Upper lobe of right lung (tissue), 1 donor: Measurements from ENCODE around the gene CREB3L4. TPM values are rescaled to one million over a fixed set of nuclear protein-coding genes. Genes with fewer than 3 reads are reported as not detected.
A peak's percentile ranks its signal among the peaks of the same experiment; 100 is the strongest.

ENCODE experiments used
- ATAC-seq: fragments of 200-7000 bp; cut with Tn5 transposase; one replicate; pipeline ENCODE4 v1.9.1; 2020; ENCODE audit warnings: mild to moderate bottlenecking, moderate library complexity
- DNase-seq: peaks from one replicate; pipeline ENCODE4 v3.0.0-alpha.2; 2020
- H3K27ac ChIP-seq: fragments of 200-600 bp; one replicate; pipeline ENCODE4 v1.8.0; 2022
- H3K27me3 ChIP-seq: fragments of 200-600 bp; one replicate; pipeline ENCODE4 v1.8.0; 2022; ENCODE audit warnings: mild to moderate bottlenecking
- H3K36me3 ChIP-seq: fragments of 200-600 bp; one replicate; pipeline ENCODE4 v1.8.0; 2022
- H3K4me1 ChIP-seq: fragments of 200-600 bp; one replicate; pipeline ENCODE4 v1.8.0; 2022
- H3K4me3 ChIP-seq: fragments of 200-600 bp; one replicate; pipeline ENCODE4 v1.8.0; 2022; ENCODE audit warnings: mild to moderate bottlenecking
- H3K9me3 ChIP-seq: fragments of 200-600 bp; one replicate; pipeline ENCODE4 v1.8.0; 2022
- intact Hi-C: fragments of 100-400 bp; cut with DNase I; formaldehyde crosslinking; loops from one replicate; pipeline ENCODE4 v1.11.0; 2022
- total RNA-seq: library from RNA; stranded (reverse); fragmentation: NEBNext Ultra II Directional; extraction: Animal tissue kit (Norgen Biotek cat#: 25700); gene quantifications from one replicate; pipeline ENCODE4 v1.2.1, GENCODE V29; 2021
- TF ChIP-seq, protein P1 (sequence below): fragments of 200-600 bp; IDR thresholded peaks from one replicate; pipeline ENCODE4 v1.8.0; 2022; ENCODE audit warnings: antibody characterized with exemption
- donor health status: DM: no; HTN: yes; CAD: no; lungs with severe emphysema.

The CREB3L4 gene
- total RNA-seq, 1 donor from 2014 or later, result 10.5 TPM

DNA sequence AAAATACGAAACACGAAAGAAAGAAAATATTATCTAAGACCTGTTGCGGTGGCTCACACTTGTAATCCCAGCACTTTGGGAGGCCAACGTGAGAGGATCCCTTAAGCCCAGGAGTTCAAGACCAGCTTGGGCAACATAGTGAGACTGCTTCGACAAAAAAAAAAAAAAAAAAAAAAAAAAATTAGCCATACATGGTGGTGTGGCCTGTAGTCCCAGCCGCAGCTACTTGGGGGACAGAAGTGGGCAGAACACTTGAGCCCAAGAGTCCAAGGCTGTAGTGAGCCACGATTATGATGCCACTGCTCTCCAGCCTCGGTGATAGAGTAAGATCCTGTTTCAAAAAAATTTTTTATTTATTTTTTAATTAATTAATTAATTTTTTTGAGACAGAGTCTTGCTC is 19.9 kb downstream of the CREB3L4 start:
- ATAC-seq (no peak), DNase-seq (no peak)
- peak overlapping the region; percentile 76 for H3K27ac ChIP-seq
- no peaks in the 10 kb centered on the region for H3K27me3 ChIP-seq
- no peaks in the 10 kb centered on the region for H3K9me3 ChIP-seq
- intact Hi-C loops, result loop anchor here (5.0 kb wide), 1 partner anchor 190 kb away; no protein-coding TSS in a partner anchor
- peaks cover 22% of the 10 kb centered on the region for H3K36me3 ChIP-seq
- H3K4me1 ChIP-seq, result peaks cover 28% of the 10 kb centered on the region
- TF ChIP-seq, protein P1, sequence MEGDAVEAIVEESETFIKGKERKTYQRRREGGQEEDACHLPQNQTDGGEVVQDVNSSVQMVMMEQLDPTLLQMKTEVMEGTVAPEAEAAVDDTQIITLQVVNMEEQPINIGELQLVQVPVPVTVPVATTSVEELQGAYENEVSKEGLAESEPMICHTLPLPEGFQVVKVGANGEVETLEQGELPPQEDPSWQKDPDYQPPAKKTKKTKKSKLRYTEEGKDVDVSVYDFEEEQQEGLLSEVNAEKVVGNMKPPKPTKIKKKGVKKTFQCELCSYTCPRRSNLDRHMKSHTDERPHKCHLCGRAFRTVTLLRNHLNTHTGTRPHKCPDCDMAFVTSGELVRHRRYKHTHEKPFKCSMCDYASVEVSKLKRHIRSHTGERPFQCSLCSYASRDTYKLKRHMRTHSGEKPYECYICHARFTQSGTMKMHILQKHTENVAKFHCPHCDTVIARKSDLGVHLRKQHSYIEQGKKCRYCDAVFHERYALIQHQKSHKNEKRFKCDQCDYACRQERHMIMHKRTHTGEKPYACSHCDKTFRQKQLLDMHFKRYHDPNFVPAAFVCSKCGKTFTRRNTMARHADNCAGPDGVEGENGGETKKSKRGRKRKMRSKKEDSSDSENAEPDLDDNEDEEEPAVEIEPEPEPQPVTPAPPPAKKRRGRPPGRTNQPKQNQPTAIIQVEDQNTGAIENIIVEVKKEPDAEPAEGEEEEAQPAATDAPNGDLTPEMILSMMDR, result no peak
- H3K4me3 ChIP-seq, result no peak overlapping the region

DNA sequence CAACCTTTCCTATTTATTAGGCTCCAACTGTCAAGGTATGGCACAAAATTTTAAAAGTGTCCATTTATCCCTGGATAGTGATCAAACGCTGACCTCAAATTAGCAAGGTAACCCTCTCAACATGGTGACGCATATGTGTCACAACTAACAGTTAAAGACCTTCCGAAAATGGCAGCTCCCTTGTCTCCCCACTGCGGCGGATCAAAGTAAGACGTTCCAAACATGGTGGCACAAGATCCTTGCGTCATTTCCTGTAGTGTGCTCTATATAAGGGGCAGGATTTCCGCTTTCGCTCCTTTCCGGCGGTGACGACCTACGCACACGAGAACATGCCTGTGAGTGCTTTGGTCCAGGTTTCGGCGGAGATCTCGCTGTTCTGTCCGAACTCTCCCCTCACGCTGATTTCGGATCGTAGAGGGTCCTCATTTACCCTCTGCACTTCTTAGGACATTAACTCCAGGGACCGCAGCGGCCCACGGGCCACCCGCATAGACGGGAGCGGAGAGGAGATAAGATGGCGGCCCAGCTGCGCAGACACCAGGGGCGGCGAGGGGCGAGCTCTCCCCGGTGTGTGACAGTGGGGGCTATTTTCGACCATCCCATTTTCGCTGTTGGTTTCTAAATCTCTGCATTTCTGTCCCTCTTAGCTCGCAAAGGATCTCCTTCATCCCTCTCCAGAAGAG is 22.9 kb downstream of the CREB3L4 start, which contains the start of gene RPS27:
Gene RPS27 (plus strand): TSS at position 295 of the 683 bp plus-strand sequence. CDS start 35 bp downstream, at position 330.
- H3K9me3 ChIP-seq, result no peaks in the 10 kb centered on the region
- H3K4me3 ChIP-seq, result peak within 1 kb of the TSS; percentile 80
- TF ChIP-seq, protein P1, result no peak
- intact Hi-C loops, result no loop called here
- H3K27me3 ChIP-seq, result no peaks in the 10 kb centered on the region
- peak within 1 kb of the TSS; percentile 97 for H3K27ac ChIP-seq
- ATAC-seq (peak; percentile 80), DNase-seq (peak; percentile 87)
- peaks cover 28% of the 10 kb centered on the region for H3K4me1 ChIP-seq
- H3K36me3 ChIP-seq, result peaks cover 39% of the 10 kb centered on the region

DNA sequence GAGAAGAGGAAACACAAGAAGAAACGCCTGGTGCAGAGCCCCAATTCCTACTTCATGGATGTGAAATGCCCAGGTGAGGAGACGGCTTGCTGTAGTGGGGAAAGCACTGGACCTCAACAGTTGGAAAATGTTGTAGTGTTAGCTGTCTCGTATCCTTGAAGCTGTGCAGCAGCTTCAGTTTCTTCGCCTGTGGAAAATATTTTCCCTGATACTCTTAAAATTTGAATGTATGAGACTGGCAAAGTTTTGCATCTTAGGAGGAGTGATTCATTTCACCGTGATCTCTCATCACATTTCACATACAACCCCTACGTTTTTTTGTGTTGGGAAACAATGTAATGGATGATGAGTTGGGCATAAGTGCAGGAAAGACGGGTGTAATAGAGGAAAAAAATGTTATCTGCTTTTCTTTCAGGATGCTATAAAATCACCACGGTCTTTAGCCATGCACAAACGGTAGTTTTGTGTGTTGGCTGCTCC is 23.5 kb downstream of the CREB3L4 start:
- no peak for DNase-seq
- no peak for ATAC-seq
- Histone ChIP-seq H3K9me3 (no peaks in the 10 kb centered on the region), H3K27ac (peak overlapping the region; percentile 97), H3K4me3 (peak overlapping the region; percentile 80), H3K4me1 (peaks cover 28% of the 10 kb centered on the region), H3K36me3 (peaks cover 39% of the 10 kb centered on the region), H3K27me3 (no peaks in the 10 kb centered on the region)
- TF ChIP-seq, protein P1, result no peak
- intact Hi-C loops, result no loop called here

DNA sequence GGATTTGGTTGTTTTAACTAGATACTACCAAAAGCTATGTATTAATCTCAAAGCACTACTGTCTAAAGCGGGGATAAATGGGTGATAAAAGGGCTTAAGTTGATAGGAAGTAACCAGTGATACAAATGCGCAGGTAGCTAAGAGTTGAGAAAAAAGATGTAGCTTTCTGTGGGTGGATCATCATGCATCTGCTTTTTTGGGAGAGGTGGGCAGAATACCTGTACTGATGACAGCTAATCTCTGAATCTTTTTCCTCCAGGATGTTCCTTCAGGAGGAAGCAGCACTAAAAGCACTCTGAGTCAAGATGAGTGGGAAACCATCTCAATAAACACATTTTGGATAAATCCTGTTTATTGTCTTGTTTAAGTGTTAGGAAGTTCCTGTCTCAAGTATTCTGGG is 24.1 kb downstream of the CREB3L4 start:
- intact Hi-C loops, result no loop called here

DNA sequence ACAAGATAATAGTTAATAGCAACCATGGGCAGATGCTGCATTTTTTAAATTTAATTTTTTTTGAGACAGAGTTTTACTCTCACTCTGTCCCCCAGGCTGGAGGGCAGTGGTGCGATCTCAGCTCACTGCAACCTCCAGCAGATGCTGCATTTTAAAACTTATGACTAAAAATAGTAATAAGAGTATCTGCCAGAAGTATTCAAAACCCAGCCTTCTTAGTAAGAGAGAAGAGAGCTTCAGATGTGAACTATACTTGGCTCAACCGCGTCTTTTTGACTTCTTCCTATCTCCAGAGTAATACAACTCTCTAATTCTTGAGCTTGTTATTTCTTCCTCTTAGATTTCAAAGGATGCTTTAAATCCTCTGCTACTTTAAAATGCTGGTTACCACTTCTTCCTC is 27.5 kb downstream of the CREB3L4 start:
- H3K27me3 ChIP-seq, result no peaks in the 10 kb centered on the region
- DNase-seq (no peak), ATAC-seq (no peak)
- intact Hi-C loops, result no loop called here
- H3K4me3 ChIP-seq, result no peak overlapping the region
- peaks cover 20% of the 10 kb centered on the region for H3K4me1 ChIP-seq
- H3K27ac ChIP-seq, result no peak overlapping the region
- no peaks in the 10 kb centered on the region for H3K9me3 ChIP-seq
- H3K36me3 ChIP-seq, result peaks cover 39% of the 10 kb centered on the region
- TF ChIP-seq, protein P1, result no peak

More for the DNA sequence above, 24.1 kb downstream of the CREB3L4 start:
- peak overlapping the region; percentile 97 for H3K27ac ChIP-seq
- peak overlapping the region; percentile 80 for H3K4me3 ChIP-seq
- no peaks in the 10 kb centered on the region for H3K9me3 ChIP-seq
- peaks cover 39% of the 10 kb centered on the region for H3K36me3 ChIP-seq
- peaks cover 28% of the 10 kb centered on the region for H3K4me1 ChIP-seq
- ATAC-seq (no peak), DNase-seq (no peak)
- H3K27me3 ChIP-seq, result no peaks in the 10 kb centered on the region
- TF ChIP-seq, protein P1, result no peak
